NAMALWA (cell line): ENCODE data around the gene HOXD3.
A peak's percentile ranks its signal among the peaks of the same experiment; 100 is the strongest.

Source experiments
- DNase-seq: peaks from one replicate; pipeline ENCODE4 v3.0.0-alpha.2; 2015; ENCODE audit warnings: low spot score

Gene HOXD3

GRCh38 chr2:176132205-176133171 is 24.6 kb upstream of the HOXD3 start:
- DNase-seq, result no peak

GRCh38 chr2:176133389-176133788 is 23.7 kb upstream of the HOXD3 start:
- no peak for DNase-seq

- DNase-seq, result no peak
These were observed 23.1 kb upstream of the HOXD3 start for GRCh38 chr2:176134035-176134434.

- DNase-seq, result no peak
These were observed 22.1 kb upstream of the HOXD3 start for GRCh38 chr2:176135035-176135440.

GRCh38 chr2:176136374-176137251 is 20.5 kb upstream of the HOXD3 start:
- no peak for DNase-seq

GRCh38 chr2:176137252-176137580 is 19.9 kb upstream of the HOXD3 start:
- DNase-seq, result no peak

- no peak for DNase-seq
These were observed 19.2 kb upstream of the HOXD3 start for GRCh38 chr2:176137906-176138305.

- DNase-seq, result no peak
These were observed 18.6 kb upstream of the HOXD3 start for GRCh38 chr2:176138526-176138922.

- no peak for DNase-seq
These were observed 18.0 kb upstream of the HOXD3 start for GRCh38 chr2:176138923-176139660.

GRCh38 chr2:176139661-176140512 is 17.2 kb upstream of the HOXD3 start:
- no peak for DNase-seq

- DNase-seq, result peak; percentile 84
These were observed 16.4 kb upstream of the HOXD3 start for GRCh38 chr2:176140513-176141317.

- DNase-seq, result no peak
These were observed 14.8 kb upstream of the HOXD3 start for GRCh38 chr2:176142281-176142680.

GRCh38 chr2:176145085-176145969 is 11.8 kb upstream of the HOXD3 start:
- DNase-seq, result no peak

GRCh38 chr2:176146101-176146500 is 11.0 kb upstream of the HOXD3 start:
- no peak for DNase-seq

GRCh38 chr2:176146645-176147044 is 10.5 kb upstream of the HOXD3 start:
- no peak for DNase-seq

- DNase-seq, result no peak
These were observed 9.8 kb upstream of the HOXD3 start for GRCh38 chr2:176147210-176147799.

GRCh38 chr2:176147800-176148496 is 9.2 kb upstream of the HOXD3 start:
- DNase-seq, result no peak

- DNase-seq, result no peak
These were observed 8.2 kb upstream of the HOXD3 start for GRCh38 chr2:176148751-176149421.
